Activated CD8-positive, alpha-beta memory T cell treated with anti-CD3 and anti-CD28 coated beads, Interleukin-2, amount 50 U/mL, for 1 hour (primary cell): ENCODE results near the gene DDX24.

ENCODE experiments used
- DNase-seq: peaks from one replicate; pipeline ENCODE4 v3.0.0-alpha.2; 2020; ENCODE audit errors: extremely low read depth

DDX24 gene

GRCh38 chr14:94010625-94011024 is 70.4 kb downstream of the DDX24 start:
- no peak for DNase-seq

GRCh38 chr14:94009767-94010166 is 71.2 kb downstream of the DDX24 start:
- DNase-seq = no peak

GRCh38 chr14:94008234-94008633 is 72.8 kb downstream of the DDX24 start:
- DNase-seq = no peak

GRCh38 chr14:94005324-94006073 is 75.5 kb downstream of the DDX24 start:
- DNase-seq = no peak

GRCh38 chr14:94004015-94004414 is 77.0 kb downstream of the DDX24 start:
- DNase-seq = no peak

GRCh38 chr14:94003397-94003796 is 77.6 kb downstream of the DDX24 start:
- DNase-seq = no peak

GRCh38 chr14:94001501-94002396 is 79.3 kb downstream of the DDX24 start:
- DNase-seq = no peak

- DNase-seq = no peak
These were observed 80.0 kb downstream of the DDX24 start for GRCh38 chr14:94001016-94001415.

- no peak for DNase-seq
These were observed 80.7 kb downstream of the DDX24 start for GRCh38 chr14:94000267-94000666.

- DNase-seq = no peak
These were observed 81.4 kb downstream of the DDX24 start for GRCh38 chr14:93999573-93999972.

GRCh38 chr14:93998871-93999403 is 82.1 kb downstream of the DDX24 start:
- no peak for DNase-seq
